SW480 (cell line): ENCODE measurements around the gene HS2ST1.
"Not testable (repeated sequence)": the region's sequence is repeated elsewhere in the genome, so short reads cannot be mapped to it uniquely, and the experiment has no call there.

ENCODE experiments used
- DNase-seq: peaks from one replicate; pipeline ENCODE4 v3.0.0-alpha.2; 2016; ENCODE audit warnings: low spot score

Gene HS2ST1

DNA sequence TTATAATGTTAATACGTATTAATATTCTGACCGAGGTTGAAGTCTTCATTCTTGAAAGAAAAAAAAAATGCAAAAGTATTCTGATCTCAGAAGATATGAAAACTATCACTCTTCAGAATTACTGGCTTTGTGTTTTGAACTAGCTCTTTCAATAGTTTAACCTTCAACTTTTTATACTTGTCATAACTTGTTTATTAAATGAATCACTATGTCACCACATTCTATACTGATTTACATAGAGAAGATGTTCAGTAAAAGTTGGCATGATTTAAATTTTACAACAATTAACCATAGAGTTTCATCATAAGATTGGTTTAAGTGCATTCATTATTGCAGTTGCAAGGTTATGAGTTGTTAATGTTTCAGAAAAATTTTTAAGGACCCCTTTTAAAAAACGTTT, 57.3 kb downstream of the HS2ST1 start:
- no peak for DNase-seq

DNA sequence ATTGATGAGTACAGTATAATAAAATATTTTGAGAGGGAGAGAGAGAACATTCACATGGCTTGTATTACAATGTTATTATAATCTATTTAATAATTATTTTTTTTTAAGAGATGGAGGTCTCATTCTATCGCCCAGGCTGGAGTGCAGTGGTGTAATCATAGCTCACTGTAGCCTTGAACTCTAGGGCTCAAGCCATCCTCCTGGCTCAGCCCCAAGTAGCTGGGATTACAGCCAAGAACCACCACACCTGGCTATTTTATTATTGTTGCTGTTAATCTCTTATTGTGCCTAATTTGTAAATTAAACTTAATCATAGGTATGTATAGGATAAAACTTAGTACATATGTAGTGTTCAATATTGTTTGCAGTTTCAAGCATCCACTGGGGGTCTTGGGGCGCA, 57.8 kb downstream of the HS2ST1 start:
- DNase-seq = no peak

DNA sequence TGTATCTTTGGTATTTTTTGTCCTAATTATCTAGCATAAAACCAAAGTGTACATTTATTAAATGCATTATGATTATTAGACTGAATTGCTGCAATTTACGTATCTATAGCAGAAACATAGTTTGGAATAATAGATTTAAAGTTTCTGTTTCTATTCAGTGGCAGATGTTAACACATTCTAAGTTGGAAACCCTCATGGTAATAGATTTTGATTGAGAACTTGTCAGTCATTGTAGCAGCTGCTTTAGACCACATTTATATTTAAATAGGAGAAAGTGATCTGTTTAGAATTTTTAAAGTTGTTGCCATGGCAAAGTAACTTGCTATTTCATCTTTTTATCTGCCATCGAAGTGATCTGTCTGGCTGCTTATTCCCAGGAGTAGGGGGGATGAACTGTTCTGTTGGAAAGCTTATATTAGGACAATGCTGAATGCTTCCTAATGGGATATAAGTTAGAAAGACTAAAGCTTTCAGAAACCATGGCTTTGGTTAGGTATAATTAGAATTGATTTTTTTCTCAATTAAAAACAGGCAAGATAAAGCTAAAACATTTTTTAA, 61.6 kb downstream of the HS2ST1 start:
- DNase-seq = no peak

DNA sequence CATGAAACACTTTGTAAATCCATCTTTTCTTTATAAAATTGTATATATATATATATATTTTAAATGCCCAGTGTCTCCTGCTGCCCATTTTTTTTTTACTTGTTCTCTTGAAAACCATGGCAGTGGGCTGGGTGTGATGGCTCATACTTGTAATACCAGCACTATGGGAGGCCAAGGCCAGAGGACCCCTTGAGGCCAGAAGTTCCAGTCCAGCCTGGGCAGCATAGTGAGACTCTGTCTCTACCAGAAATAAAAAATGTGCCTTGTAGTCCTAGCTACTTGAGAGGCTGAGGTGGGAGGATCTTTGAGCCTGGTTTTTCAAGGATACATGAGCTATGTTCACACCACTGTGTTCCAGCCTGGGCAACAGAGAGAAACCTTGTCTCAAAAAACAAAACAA, 62.2 kb downstream of the HS2ST1 start:
- no peak for DNase-seq

DNA sequence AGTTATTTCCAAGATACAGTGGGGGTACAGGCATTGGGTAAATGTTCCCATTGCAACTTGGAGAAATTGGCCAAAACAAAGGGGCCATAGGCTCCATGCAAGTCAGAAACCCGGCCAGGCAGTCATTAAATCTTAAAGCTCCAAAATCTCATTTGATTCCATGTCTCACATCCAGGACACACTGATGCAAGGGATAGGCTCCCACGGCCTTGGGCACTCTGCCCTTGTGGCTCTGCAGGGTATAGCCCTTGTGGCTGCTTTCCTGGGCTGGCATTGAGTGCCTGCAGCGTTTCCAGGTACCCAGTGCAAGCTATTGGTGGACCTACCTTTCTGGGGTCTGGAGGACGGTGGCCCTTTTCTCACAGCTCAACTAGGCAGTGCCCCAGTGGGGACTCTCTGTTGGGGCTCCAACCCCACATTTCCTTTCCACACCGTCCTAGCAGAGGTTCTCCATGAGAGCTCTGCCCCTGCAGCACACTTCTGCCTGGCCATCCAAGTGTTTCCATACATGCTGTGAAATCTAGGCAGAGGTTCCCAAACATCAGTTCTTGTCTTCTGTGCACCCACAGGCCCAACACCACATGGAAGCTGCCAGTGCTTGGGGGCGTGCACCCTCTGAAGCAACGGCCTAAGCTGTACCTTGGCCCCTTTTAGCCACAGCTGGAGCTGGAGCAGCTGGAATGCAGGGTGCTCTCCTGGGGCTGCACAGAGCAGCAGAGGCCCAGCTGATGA, 67.2 kb downstream of the HS2ST1 start:
- DNase-seq = no peak

DNA sequence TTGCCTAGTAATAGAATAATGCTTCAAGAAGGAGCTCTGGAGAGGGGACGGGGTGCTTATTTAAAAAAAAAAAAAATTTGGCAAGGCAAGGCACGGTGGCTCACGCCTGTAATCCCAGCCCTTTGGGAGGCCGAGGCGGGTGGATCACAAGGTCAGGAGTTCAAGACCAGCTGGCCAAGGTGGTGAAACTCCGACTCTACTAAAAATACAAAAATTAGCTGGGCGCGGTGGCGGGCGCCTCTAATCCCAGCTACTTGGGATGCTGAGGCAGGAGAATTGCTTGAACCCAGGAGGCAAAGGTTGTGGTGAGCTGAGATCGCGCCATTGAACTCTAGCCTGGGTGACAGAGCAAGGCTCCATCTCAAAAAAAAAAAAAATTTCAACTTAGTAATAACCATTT, 69.2 kb downstream of the HS2ST1 start:
- DNase-seq = not testable (repeated sequence)

DNA sequence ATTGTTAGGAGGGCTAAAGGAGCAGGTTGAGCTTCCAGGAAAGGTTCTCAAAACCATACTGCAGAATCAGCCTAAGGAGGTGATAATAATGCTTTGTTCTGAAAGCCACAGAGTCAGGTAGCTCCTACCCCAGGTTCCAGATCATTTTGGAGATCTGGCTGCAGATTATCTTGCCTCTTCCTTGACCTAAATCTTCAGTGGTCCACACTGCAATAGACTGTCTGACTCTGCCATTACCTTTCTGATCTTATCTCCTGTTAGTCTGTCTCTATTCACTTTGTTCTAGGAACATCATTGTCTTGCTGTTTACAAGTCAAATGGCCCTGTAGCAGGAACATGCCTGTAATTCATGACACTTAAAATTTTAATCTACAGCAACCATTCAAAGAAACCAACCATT, 73.0 kb downstream of the HS2ST1 start:
- DNase-seq = no peak

DNA sequence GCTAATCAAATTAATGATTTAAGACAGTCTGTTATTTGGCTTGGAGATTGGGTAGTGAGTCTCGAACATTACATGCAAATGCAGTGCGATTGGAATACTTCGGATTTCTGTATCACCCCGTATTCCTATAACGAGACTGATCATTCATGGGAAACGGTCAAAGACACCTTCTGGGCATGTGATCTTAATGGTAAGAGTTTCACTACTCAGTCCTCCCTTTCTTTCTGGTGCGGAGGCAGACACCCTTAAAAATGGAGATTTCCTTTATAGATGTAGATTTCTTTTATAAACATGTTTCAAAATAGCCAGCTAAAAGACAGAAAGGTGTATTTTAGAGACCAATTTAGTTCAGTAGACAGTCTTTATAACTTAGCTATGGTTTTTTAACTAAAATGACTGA, 74.4 kb downstream of the HS2ST1 start:
- DNase-seq = no peak

DNA sequence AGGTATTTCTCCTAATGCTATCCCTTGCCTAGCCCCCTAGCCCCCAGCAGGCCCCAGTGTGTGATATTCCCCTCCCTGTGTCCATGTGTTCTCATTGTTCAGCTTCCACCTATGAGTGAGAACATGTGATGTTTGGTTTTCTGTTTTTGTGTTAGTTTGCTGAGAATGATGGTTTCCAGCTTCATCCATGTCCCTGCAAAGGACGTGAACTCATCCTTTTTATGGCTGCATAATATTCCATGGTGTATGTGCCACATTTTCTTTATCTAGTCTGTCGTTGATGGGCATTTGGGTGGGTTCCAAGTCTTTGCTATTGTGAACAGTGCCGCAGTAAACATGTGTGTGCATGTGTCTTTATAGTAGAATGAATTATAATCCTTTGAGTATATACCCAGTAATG, 75.3 kb downstream of the HS2ST1 start:
- DNase-seq = not testable (repeated sequence)

DNA sequence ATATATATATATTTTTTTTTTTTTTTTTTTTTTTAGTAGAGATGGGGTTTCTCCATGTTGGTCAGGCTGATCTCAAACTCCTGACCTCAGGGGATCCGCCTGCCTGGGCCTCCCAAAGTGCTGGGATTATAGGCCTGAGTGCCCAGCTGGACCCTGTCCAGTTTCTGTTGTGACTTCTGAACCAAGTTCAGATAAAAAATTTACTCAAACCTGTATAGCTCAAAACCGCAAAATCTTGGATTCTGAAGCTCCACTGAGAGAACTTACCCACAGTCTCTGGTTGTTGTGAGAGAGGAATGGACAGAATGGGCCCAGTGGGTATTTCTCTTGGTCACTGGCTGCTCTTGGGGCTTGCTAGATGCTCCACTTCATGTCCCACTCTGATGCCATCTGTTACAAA, 76.4 kb downstream of the HS2ST1 start:
- no peak for DNase-seq

DNA sequence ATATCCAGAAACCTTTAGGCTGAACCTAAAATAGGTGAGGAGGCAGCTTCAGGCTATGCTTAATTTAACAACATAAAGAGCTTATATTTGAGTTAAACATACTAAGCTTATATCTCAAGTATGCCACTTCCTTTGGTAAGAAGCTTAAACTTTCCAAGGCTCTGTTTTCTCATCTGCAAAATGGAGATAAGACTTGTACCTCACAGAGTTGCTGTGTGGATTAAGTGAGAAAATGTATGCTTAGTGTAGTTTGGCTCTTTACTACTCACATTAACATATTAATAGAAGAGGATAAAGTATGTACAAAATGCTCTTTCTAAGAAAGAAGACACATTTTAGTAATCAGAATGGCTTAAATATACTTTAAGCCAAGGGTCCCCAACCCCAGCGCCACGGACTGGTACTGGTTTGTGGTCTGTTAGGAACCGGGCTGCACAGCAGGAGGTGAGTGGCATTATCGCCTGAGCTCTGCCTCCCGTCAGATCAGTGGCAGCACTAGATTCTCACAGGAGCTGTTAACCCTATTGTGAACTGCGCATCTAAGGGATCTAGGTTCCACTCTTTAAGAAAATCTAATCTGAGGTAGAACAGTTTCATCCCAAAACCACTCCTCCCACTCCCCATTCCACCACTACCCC, 77.2 kb downstream of the HS2ST1 start:
- no peak for DNase-seq

DNA sequence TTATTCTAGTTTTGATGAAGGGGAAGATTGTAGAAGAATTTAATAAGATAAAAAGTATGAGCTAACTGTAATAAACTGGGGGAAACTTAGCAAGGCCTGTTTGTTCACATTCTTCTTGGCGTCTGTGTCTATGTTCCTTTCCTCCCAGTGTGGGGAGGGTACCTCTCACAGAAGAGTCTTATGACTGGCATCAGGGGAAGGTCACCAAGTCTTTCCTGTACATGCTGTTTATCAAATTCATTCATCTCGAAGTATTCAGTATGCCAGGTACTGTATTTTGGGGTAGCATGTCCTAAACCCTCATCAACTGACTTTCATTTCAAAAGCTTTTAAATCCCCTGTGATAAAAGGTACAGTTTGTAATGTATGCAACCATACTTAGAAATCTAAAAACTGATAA, 78.4 kb downstream of the HS2ST1 start:
- no peak for DNase-seq

DNA sequence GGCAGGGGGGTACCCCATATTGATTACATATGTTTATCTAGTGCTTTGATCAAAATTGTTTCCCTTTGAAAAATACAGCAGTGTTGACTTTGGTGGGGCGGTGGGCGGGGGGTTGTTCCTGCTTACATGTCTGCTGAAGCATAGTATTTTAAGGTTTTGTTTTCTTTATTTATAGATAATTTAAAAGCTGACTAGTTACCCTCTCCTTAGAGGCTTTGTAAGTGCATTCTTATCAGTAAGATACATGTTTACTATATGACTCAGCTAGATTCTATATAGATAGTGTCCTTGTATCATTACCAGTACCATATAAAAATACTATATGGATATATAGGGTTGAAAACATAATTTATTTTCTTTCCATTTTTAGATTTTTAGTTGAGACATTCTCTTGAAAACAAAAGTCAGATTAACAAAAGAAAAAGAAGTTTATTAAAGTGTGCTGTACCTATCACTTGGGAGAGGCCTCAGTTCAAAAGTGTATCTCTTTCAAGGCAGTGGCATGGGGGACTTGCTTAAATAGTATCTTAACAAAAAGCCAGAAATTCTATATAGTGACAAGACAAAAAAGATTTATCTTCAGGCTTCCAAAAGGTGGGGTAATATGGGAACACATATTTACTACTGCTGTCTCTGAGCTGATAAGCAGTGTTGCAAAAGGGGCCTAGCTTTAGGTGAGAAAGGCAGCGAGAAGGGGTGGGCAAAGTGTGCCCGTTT, 79.0 kb downstream of the HS2ST1 start:
- DNase-seq = no peak

DNA sequence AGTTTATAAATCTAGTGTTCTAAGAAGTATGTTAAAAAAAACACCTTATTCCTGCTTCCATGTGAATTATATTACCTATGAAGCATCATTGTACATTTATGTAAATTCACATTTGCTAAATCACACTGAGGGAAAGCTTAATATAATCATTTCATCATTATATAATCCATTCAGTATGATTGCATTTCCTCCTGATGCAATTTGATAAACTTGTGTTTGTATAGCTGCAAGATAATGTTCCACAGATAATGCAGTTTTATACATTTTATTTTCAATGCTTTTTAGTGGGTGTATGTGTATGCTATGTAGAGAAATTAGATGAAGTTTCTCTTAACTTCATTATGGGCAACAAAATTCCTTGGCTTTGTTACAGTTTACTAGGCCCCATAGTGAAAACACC, 79.6 kb downstream of the HS2ST1 start:
- DNase-seq = no peak

DNA sequence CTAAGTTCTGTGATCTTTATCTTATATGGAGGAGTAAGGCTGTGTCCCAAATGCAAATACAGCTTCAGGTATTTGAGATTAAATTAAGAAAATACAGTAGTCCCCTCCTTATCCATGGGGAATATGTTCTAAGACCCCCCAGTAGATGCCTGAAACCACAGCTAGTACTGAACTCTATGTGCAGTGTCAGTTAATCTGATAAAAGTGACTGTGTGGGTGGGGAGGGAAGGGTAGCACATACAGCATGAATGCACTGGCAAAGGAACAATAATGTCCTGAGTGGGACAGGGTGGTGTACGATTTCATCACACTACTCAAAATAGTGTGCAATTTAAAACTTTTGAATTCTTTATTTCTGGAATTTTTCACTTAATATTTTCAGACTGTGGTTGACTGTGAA, 83.1 kb downstream of the HS2ST1 start:
- no peak for DNase-seq

DNA sequence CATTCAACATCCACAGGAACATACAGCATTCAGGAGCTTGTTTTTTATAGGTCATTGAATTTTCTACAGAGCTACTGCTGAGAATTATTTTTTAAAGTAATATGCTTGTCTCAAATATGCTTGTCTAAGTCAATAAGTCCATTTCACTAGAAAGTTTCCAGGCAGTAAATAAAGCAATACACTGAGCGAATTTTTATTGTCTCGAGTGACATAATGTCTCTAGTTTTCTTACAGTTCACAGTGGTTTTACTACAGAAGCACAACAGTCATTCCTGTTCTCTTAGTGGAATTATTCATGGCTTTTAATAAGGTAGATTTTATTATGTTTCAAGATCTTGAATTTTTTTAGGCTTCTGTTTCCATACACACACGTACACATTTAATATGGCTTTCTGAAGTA, 83.8 kb downstream of the HS2ST1 start:
- DNase-seq = no peak

DNA sequence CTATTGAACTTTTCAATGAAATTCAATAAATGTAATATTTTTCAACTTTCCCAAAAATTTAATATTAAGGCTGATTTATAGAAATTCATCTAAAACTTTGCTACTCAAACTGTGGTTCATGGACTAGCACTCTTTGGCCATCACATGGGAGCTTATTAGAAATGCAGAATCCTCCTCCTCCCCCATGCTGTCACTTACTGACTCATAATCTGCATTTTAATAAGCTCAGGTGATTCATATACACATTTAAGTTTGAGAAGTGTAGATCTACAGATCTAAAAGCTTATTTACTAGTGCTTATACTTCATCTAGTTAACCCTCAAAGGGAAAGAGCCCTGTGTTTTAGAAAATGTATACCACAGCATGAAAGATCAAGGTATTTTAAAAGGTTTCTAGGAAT, 84.3 kb downstream of the HS2ST1 start:
- DNase-seq = peak; percentile 9

DNA sequence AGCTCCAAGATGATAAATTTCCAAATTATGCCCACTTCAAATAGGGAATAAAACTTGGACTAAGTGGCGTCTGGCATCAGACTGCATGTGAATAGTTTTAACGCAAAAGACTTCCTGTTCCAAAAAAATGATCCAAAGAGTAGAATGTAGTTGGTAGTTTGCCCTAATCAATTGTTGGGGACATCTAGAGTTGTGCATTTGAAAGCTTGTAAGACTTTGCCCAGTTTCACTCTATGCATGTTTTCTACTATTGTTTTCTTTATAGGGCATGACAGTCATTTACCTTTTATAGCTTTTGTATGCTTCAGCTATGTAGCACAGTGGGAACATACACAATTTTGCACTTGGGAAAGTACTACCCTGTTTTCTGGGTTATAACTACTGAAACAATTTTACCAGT, 86.0 kb downstream of the HS2ST1 start:
- no peak for DNase-seq

DNA sequence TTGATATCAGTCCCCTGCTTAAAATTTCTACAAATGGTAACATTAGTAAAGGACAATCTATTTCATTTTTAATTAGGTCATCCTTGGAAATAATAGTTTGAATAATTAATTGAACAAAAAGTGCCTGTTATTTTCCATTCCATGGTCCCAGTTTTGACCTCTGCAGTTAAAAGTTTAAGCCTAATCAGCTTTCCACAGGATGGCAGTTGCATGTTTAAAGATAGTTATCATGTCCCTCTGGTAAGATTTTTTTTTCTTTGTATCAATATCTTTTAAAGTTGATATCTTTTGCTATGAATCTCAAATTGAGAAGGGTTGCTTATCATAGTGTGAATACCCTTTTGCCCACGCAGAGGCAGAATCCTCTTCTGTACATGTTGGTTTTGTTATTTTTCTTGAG, 90.4 kb downstream of the HS2ST1 start:
- DNase-seq = no peak

DNA sequence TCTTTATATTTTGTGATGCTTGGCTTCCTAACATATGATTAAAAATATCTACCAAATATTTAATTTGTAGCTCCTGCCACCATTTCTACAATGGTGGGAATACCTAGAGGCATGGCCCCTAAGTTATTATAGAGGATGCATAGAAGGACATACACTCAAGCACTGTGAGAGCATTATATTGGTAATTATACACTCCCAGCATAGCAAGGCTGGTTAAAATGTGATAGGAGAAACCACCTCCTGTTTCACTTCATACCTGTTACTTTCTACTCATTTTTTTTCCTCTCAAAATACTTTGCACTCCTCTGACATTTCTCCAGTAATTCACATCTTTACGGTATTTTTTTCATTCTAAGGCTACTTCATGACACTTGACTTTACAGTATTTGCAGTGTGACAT, 92.9 kb downstream of the HS2ST1 start:
- DNase-seq = no peak

DNA sequence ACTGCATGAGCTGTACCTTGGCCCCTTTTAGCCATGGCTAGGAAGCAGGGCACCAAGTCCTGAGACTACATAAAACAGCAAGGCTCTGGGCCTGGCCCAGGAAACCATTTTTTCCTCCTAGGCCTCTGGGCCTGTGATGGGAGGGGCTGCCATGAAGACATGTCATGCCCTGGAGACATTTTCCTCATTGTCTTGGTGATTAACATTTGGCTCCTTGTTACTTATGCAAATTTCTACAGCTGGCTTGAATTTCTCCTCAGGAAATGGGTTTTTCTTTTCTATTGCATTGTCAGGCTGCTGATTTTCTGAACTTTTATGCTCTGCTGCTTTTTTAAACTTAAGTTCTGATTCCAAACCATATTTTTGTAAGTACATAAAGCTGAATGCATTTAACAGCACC, 99.0 kb downstream of the HS2ST1 start:
- not testable (repeated sequence) for DNase-seq

DNA sequence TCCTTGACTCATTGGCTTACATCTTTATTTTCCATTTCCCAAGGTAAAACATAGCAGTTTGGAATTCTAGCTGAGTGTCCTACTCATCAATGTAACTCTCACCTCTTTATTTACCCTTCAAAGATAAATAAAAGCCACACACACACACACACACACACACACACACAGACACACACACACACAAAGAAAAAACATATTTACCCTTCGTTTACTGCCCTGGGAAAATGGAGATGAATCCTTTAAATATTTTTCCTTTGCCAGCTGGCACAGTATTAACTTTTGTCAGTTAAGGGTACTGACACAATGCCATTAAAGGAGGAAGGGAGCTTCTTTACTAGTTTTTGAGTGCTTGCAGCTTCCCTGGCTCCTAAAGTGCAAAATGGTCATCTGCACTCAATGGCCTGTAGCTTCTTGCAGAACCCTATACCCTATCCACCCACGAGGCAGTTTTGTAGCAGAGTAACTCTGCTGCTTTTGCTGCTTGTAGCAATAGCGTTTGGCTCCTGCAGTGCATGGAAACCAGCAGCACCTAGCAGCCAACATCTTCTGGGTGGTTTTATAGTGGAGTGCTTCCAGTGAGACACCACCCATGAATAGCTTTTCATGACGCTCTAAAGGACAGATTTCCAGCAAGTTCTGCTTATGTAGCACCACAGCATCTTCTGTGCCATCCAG, 103.7 kb downstream of the HS2ST1 start:
- no peak for DNase-seq

DNA sequence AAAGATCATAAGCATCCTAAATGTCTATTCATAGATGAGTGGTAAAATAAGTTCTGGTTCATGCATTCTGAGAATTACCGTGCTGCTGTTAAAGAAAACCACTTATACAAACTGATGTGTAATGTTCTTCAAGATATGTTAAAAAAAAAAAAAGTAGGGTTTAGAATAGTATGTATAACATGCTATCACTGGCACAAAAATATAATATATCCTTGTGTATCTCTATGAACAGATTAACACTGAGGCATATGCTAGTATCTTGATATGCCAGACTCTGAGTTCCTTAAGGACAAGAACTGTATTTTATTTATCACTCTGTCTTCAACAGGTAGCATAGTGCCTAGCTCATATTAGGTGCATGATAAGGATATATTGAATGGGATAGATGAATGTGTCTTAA, 108.9 kb downstream of the HS2ST1 start:
- no peak for DNase-seq
